Stimulated activated CD4-positive, alpha-beta T cell treated with anti-CD3 and anti-CD28 coated beads, Interleukin-4, amount 100 ng/mL, for 4 hours (primary cell): ENCODE measurements around the gene COPS6.

Experiments
- DNase-seq, 2 experiments: peaks; one replicate each; pipeline ENCODE4 v3.0.0-alpha.2; 2020

Gene COPS6

DNA sequence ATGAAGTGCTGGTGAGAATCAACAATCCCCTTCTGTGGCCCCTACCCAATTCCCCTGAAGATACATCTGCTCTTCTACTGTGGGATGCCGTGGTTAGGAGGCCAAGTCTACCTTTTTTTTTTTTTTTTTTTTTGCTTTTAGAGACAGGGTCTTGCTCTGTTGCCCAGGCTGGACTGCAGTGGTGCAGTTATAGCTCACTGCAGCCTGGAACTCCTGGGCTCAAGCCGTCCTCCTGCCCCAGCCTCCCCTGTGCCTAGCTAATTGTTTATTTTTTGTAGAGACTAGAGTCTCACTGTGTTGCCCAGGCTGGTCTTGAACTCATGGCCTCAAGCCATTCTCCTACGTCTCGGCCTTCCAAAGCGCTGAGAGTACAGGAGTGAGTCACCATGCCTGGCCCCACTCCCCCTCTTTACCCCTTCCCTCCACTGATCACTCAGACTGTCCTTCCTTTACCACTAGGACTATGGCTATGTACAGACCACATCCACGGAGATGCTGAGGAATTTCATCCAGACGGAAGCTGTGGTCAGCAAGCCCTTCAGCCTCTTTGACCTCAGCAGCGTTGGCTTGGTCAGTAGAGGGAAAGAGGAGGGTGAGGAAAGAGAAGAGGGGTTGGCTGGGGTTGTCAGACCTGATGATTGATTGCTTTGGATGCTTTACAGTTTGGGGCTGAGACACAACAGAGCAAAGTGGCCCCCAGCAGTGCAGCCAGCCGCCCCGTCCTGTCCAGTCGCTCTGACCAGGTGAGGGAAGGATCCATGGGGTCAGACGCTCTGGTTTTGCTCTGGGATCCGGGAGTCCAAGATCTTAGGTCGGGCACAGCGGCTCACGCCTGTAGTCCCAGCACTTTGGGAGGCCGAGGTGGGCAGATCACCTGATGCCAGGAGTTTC lies 14.4 kb downstream of the COPS6 start:
- no peak for DNase-seq

DNA sequence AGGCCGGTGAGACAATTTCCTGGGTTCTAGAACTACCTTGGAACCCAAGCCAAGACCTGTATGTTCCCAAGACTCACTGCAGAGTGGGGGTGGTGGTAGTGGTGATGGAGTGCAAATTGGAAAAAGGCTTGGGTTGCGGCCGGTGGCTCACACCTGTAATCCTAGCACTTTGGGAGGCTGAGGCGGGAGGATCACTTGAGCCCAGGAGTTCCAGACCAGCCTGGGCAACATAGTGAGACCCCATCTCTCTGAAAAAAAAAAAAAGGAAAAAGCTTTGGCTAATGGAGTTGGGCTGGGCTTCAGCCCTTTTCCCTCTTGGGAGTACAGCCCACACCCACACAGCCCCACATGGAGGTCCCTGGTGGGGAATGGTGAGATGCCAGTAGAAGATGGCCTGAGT lies 16.8 kb downstream of the COPS6 start:
- DNase-seq, result no peak

GRCh38 chr7:100106633-100107032 lies 17.9 kb downstream of the COPS6 start:
- DNase-seq, result no peak

DNA sequence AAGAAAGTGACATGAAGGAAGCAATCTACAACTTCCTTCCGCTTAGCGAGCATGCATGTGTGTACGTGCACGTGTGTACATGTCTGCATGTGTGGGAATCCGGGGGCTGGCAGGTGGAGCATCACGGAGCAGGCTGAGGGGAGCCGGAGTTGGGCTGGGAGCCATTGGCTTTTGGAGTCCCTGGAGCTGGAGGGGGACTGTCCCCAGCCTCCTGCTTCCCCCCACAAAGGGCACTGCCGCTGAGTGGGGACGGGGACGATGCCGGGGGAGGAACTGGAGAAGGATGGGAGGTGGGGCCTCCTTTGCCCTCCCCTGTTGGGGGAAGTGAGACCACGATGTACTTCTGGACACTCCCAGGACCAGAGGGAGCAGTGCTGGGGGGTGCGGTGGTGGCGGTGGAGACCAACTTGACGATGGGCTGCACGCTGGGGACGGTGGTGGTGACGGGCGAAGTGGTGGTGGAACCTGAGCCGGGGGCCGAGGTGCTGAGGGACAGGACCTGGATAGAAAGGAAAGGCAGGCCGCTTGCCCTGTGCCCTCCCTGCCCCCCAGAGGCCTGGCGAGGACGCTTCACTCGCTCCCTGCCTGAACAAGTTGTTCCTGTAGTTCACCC lies 18.5 kb downstream of the COPS6 start:
- DNase-seq, result no peak

- DNase-seq, result no peak
These were observed 19.1 kb downstream of the COPS6 start for GRCh38 chr7:100107890-100108289.

- DNase-seq, result no peak
These were observed 20.9 kb downstream of the COPS6 start for GRCh38 chr7:100109521-100110163.

DNA sequence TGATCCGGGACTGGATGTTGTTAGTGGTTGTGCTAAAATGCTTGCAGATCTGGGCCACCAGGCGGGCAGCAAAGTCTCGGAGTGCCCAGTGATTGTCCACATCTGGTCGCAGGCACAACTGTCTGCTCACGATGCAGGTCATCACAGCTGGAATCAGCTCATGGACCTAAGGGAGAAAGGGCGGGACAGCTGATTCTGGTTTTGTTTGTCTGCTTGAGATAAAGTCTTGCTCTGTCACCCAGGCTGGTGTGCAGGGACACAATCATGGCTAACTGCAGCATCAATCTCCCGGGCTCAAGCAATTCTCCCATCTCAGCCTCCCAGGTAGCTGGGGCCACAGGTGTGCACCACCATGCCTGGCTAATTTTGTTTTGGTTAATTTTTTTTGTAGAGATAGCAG lies 22.4 kb downstream of the COPS6 start:
- DNase-seq, result no peak

DNA sequence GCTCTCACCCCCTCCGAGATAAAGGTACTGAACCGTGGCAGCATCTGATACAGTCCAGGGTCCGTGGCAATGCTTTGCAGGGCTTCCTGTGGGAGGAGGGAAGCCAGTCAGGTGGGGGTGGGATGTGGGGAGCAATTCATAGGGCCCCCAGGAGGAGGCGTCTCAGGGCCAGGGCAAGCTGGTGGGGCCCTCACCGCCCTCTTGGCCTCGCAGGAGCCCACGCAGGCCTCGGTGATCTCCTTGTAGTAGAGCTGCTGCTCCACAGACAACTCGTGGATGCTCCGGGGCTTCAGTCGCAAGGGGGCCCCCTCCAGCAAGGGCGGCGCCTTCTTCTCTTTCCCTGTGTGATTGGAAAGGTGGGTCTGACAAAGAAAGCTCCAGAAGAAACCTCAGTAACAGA lies 23.1 kb downstream of the COPS6 start:
- DNase-seq, result no peak

DNA sequence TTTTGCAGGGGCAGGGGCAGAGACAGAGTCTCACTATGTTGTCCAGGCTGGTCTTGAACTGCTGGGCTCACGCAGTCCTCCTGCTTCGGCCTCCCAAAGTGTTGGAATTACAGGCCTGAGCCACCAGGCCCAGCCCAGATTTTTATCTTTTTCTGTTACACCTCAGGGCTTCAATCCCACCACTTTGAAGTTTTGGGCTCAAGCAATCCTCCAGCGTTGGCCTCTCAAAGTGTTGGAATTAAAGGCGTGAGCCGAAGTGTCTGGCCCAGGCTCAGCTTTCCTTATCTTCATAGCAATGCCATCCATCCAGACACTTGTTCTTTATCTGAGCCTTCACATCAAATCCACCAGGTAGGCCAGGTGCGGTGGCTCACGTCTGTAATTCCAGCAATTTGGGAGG lies 26.3 kb downstream of the COPS6 start:
- DNase-seq, result no peak

- no peak for DNase-seq
These were observed 29.8 kb downstream of the COPS6 start for GRCh38 chr7:100118388-100119071.

- peak; percentile 93 for DNase-seq
These were observed 30.6 kb downstream of the COPS6 start, which contains the start of the genes CNPY4 and TAF6 for GRCh38 chr7:100119072-100119969. CNPY4 (plus strand) TSS chr7:100119634; CDS start chr7:100119745, 111 bp downstream. TAF6 (minus strand) TSS chr7:100119358; CDS start chr7:100114209, 5,149 bp downstream.

DNA sequence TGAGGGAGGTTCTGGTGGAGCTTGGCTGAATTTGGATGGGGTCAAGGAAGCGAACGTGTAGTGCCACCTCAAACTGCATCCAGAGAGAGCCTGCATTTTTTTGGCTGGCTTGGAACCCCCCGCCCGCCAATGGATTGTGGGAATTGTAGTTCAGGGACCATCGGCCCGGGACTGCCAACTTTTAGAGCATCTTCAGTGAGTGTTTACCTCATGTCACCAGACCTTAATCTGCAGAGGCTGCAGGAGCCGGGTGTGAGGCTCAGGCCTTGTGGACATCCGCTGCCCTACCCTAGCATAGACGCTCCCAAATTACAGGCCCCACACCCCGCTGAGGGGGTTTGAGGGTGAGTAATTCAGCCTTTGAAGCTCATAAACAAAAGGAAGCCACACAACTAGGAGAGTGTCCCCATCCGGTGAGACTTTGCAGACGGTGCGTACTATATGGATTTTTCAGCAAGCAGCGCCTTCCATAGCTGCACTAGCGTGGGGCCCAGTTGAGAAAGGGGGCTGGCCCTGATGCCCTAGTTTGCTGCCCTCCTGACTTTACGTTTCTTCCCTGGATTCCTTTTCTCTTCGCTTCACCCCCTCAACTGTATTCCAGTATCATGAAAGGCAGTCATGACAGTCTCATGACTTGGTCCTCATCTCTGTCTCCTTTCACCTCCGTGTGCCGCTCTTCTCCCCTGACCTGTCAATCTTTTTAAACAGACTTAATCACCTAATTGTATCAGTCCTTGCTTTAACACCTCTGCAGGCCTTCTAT lies 31.4 kb downstream of the COPS6 start:
- DNase-seq, result peak; percentile 54 to 55

- DNase-seq, result no peak
These were observed 31.9 kb downstream of the COPS6 start for GRCh38 chr7:100120733-100121036.

GRCh38 chr7:100122067-100122466 lies 33.3 kb downstream of the COPS6 start:
- DNase-seq, result no peak

GRCh38 chr7:100122568-100122967 lies 33.8 kb downstream of the COPS6 start:
- no peak for DNase-seq

DNA sequence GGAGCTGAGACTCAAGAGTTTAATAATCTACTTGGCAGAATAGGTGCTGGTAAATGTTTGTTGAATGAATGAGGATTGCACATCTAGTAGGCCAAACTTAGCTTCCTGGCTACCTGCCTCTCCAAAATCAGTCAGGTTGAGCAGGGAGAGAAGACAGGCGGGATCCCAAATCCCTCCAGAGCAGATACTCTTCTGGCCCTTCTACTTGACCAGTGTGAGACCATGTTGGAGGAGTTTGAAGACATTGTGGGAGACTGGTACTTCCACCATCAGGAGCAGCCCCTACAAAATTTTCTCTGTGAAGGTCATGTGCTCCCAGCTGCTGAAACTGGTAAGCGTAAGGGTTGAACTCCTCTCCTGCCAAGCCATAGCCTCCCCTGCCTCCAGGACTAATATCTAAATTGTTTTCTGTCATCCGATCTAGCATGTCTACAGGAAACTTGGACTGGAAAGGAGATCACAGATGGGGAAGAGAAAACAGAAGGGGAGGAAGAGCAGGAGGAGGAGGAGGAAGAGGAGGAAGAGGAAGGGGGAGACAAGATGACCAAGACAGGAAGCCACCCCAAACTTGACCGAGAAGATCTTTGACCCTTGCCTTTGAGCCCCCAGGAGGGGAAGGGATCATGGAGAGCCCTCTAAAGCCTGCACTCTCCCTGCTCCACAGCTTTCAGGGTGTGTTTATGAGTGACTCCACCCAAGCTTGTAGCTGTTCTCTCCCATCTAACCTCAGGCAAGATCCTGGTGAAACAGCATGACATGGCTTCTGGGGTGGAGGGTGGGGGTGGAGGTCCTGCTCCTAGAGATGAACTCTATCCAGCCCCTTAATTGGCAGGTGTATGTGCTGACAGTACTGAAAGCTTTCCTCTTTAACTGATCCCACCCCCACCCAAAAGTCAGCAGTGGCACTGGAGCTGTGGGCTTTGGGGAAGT lies 35.8 kb downstream of the COPS6 start:
- DNase-seq, result no peak

DNA sequence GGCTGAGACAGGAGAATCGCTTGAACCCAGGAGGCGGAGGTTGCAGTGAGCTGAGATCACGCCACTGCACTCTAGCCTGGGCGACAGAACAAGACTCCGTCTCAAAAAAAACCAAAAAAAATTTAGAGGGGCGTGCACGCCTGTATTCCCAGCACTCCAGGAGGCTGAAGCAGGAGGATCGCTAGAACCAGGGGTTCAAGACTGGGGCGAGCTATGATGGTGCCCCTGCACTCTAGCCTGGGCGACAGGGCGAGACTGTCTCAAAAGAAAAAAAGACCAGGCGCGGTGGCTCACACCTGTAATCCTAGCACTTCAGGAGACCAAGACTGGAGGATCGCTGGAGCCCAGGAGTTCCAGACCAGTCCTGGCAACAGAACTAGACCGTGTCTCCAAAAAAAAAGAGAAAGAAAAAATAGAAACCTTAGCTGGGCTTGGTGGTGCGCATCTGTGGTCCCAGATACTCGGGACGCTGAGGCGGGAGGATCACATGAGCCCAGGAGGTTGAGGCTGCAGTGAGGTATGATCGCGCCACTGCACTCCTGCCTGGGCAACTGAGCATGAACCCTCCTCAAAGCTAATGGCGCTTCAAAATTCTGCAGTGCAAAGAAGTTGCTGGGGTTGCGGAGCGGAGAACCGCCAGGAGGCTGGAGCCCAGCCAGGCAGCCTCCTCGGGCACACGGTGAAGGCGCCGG lies 37.6 kb downstream of the COPS6 start:
- DNase-seq, result no peak

GRCh38 chr7:100126931-100127865 lies 38.4 kb downstream of the COPS6 start, which contains the start of gene MBLAC1:
MBLAC1 (plus strand) TSS chr7:100126967; CDS start chr7:100127396, 429 bp downstream.
- peak; percentile 85 to 86 for DNase-seq
